H4 (cell line): ENCODE measurements around the gene CDC20. TPM values are rescaled to one million over a fixed set of nuclear protein-coding genes. Genes with fewer than 3 reads are reported as not detected.
"Not testable (repeated sequence)": the region's sequence is repeated elsewhere in the genome, so short reads cannot be mapped to it uniquely, and the experiment has no call there.

ENCODE experiments used
- DNase-seq: peaks from one replicate; pipeline ENCODE4 v3.0.0-alpha.2; 2015; ENCODE audit warnings: low spot score
- total RNA-seq: library from RNA; depleted of rRNA; stranded (reverse); fragments of >200 nt; shearing (Covaris generic); gene quantifications from 2 replicates; pipeline ENCODE4 v1.2.3, GENCODE V29; 2014

CDC20 gene
- total RNA-seq, 1 experiment from 2014 or later, result 327 TPM

GRCh38 chr1:43358121-43358745, 548 bp upstream of the CDC20 start:
- DNase-seq, result peak; percentile 42

- DNase-seq, result no peak
These were observed 915 bp downstream of the CDC20 start for GRCh38 chr1:43359696-43360095.

- no peak for DNase-seq
These were observed 1.8 kb downstream of the CDC20 start for GRCh38 chr1:43360616-43361015.

GRCh38 chr1:43363283-43363934, 4.6 kb downstream of the CDC20 start:
- no peak for DNase-seq

- DNase-seq, result no peak
These were observed 5.2 kb downstream of the CDC20 start for GRCh38 chr1:43363935-43364525.

GRCh38 chr1:43365678-43366077, 6.9 kb downstream of the CDC20 start:
- DNase-seq, result no peak

- DNase-seq, result no peak
These were observed 7.4 kb downstream of the CDC20 start for GRCh38 chr1:43366179-43366578.

- DNase-seq, result no peak
These were observed 7.8 kb downstream of the CDC20 start for GRCh38 chr1:43366601-43367025.

GRCh38 chr1:43367026-43367903, 8.5 kb downstream of the CDC20 start:
- peak; percentile 57 for DNase-seq

GRCh38 chr1:43367904-43368645, 9.3 kb downstream of the CDC20 start, which contains the start of gene ELOVL1:
Gene ELOVL1, minus strand, starts transcription at chr1:43368011. Its CDS starts 2,402 bp downstream, at chr1:43365609.
- peak; percentile 76 for DNase-seq

- DNase-seq, result no peak
These were observed 9.9 kb downstream of the CDC20 start for GRCh38 chr1:43368646-43369020.

GRCh38 chr1:43369779-43370178, 11.0 kb downstream of the CDC20 start:
- not testable (repeated sequence) for DNase-seq

- DNase-seq, result no peak
These were observed 11.8 kb downstream of the CDC20 start for GRCh38 chr1:43370564-43370963.

- DNase-seq, result no peak
These were observed 13.4 kb downstream of the CDC20 start for GRCh38 chr1:43372172-43372571.

- DNase-seq, result peak; percentile 58
These were observed 14.5 kb downstream of the CDC20 start for GRCh38 chr1:43373066-43373940.

- no peak for DNase-seq
These were observed 18.0 kb downstream of the CDC20 start for GRCh38 chr1:43376723-43377235.

GRCh38 chr1:43377831-43378230, 19.1 kb downstream of the CDC20 start:
- no peak for DNase-seq

GRCh38 chr1:43379476-43379875, 20.7 kb downstream of the CDC20 start:
- no peak for DNase-seq

GRCh38 chr1:43381612-43382011, 22.8 kb downstream of the CDC20 start:
- no peak for DNase-seq
